ENCODE data around the gene RDH13.

Gene RDH13

GRCh38 chr19:55050749-55051532 lies 12.0 kb downstream of the RDH13 start:
- DNase-seq (ENCODE audit: low read depth) = no peak
- no peak for TF ChIP-seq CTCF (IDR thresholded peaks at IDR 0.05; ENCODE audit: insufficient read depth, low read depth, low read length, missing control alignments)

GRCh38 chr19:55048446-55048845 lies 14.5 kb downstream of the RDH13 start:
- DNase-seq (ENCODE audit: low read depth) = no peak
- no peak for TF ChIP-seq CTCF (IDR thresholded peaks at IDR 0.05; ENCODE audit: insufficient read depth, low read depth, low read length, missing control alignments)
- no peak overlapping the region for H3K4me3 ChIP-seq (ENCODE audit: low read length)

More at GRCh38 chr19:55050749-55051532, 12.0 kb downstream of the RDH13 start:
- H3K4me3 ChIP-seq (ENCODE audit: low read length) = no peak overlapping the region

- DNase-seq (ENCODE audit: low read depth) = no peak
- no peak for TF ChIP-seq CTCF (IDR thresholded peaks at IDR 0.05; ENCODE audit: insufficient read depth, low read depth, low read length, missing control alignments)
- no peak overlapping the region for H3K4me3 ChIP-seq (ENCODE audit: low read length)
Measured at GRCh38 chr19:55047951-55048350, 15.0 kb downstream of the RDH13 start.

- H3K4me3 ChIP-seq (ENCODE audit: low read length) = no peak overlapping the region
- no peak for DNase-seq (ENCODE audit: low read depth)
- no peak for TF ChIP-seq CTCF (IDR thresholded peaks at IDR 0.05; ENCODE audit: insufficient read depth, low read depth, low read length, missing control alignments)
Measured at GRCh38 chr19:55046975-55047622, 15.8 kb downstream of the RDH13 start.

- TF ChIP-seq CTCF (IDR thresholded peaks at IDR 0.05; ENCODE audit: insufficient read depth, low read depth, low read length, missing control alignments) = no peak
- no peak overlapping the region for H3K4me3 ChIP-seq (ENCODE audit: low read length)
- no peak for DNase-seq (ENCODE audit: low read depth)
Measured at GRCh38 chr19:55044771-55045716, 17.9 kb downstream of the RDH13 start.

GRCh38 chr19:55044286-55044685 lies 18.7 kb downstream of the RDH13 start:
- H3K4me3 ChIP-seq (ENCODE audit: low read length) = no peak overlapping the region
- DNase-seq (ENCODE audit: low read depth) = no peak
- TF ChIP-seq CTCF (IDR thresholded peaks at IDR 0.05; ENCODE audit: insufficient read depth, low read depth, low read length, missing control alignments) = no peak
